Umbilical cord (tissue), 2 donors: Measurements from ENCODE around the gene AGMAT. TPM values are rescaled to one million over a fixed set of nuclear protein-coding genes. Genes with fewer than 3 reads are reported as not detected.

Experiments
- DNase-seq: peaks from one replicate; pipeline ENCODE4 v3.0.0-alpha.2; 2015; ENCODE audit warnings: low spot score
- total RNA-seq: library from RNA; depleted of rRNA; stranded (reverse); fragments of >200 nt; gene quantifications from one replicate; pipeline ENCODE4 v1.2.3, GENCODE V29; 2014; ENCODE audit warnings: low replicate concordance; ENCODE audit not compliant: insufficient read depth

Gene AGMAT
- total RNA-seq, 1 donor from 2014 or later, result 1.9 TPM

GRCh38 chr1:15559189-15559810, 25.6 kb downstream of the AGMAT start:
- no peak for DNase-seq

GRCh38 chr1:15558516-15558915, 26.3 kb downstream of the AGMAT start:
- DNase-seq, result no peak

- DNase-seq, result no peak
These were observed 27.3 kb downstream of the AGMAT start for GRCh38 chr1:15557594-15557993.

GRCh38 chr1:15557008-15557407, 27.8 kb downstream of the AGMAT start:
- no peak for DNase-seq

GRCh38 chr1:15550573-15550972, 34.3 kb downstream of the AGMAT start:
- DNase-seq, result no peak

GRCh38 chr1:15546641-15547040, 38.2 kb downstream of the AGMAT start:
- no peak for DNase-seq

- peak; percentile 94 for DNase-seq
These were observed 41.0 kb downstream of the AGMAT start for GRCh38 chr1:15543589-15544568.

GRCh38 chr1:15543251-15543588, 41.6 kb downstream of the AGMAT start:
- no peak for DNase-seq

GRCh38 chr1:15542388-15543250, 42.2 kb downstream of the AGMAT start:
- DNase-seq, result no peak

GRCh38 chr1:15541231-15541792, 43.5 kb downstream of the AGMAT start:
- DNase-seq, result no peak

GRCh38 chr1:15540186-15540585, 44.7 kb downstream of the AGMAT start:
- DNase-seq, result no peak

GRCh38 chr1:15538771-15539170, 46.1 kb downstream of the AGMAT start:
- DNase-seq, result no peak

- no peak for DNase-seq
These were observed 53.2 kb downstream of the AGMAT start for GRCh38 chr1:15531682-15532081.

- DNase-seq, result no peak
These were observed 53.8 kb downstream of the AGMAT start for GRCh38 chr1:15531003-15531402.

GRCh38 chr1:15526490-15527339, 58.1 kb downstream of the AGMAT start, which contains the start of gene DNAJC16:
Gene DNAJC16, plus strand, starts transcription at chr1:15526848. Its CDS starts 2,258 bp downstream, at chr1:15529106.
- DNase-seq, result peak; percentile 100

- no peak for DNase-seq
These were observed 58.8 kb downstream of the AGMAT start for GRCh38 chr1:15526021-15526489.

GRCh38 chr1:15525050-15526020, 59.5 kb downstream of the AGMAT start:
- no peak for DNase-seq

- DNase-seq, result peak; percentile 99
These were observed 60.4 kb downstream of the AGMAT start for GRCh38 chr1:15524283-15525049.

GRCh38 chr1:15524021-15524282, 60.9 kb downstream of the AGMAT start, which contains the start of gene CASP9:
Gene CASP9, minus strand, starts transcription at chr1:15524215. Its CDS starts 15 bp downstream, at chr1:15524200.
- DNase-seq, result no peak
